PFSK-1 (cell line): ENCODE results near the gene PI4KB.

Source experiments
- FOXP2 ChIP-seq: optimal IDR thresholded peaks from 2 replicates; pipeline ENCODE3; 2011; ENCODE audit warnings: borderline replicate concordance, control low read depth, inconsistent platforms; ENCODE audit not compliant: insufficient read depth; ENCODE audit errors: extremely low read length, extremely low read depth
- POLR2AphosphoS5 ChIP-seq: IDR thresholded peaks from 2 replicates; pipeline ENCODE4 v1.6.1; 2012; ENCODE audit warnings: low read depth, mild to moderate bottlenecking, control low read depth, low read length, moderate library complexity
- REST ChIP-seq, 2 experiments: IDR thresholded peaks; 2 replicates each; pipeline versions ENCODE4 v1.6.1 to v1.8.0; 2011 to 2012; ENCODE audit warnings: low read depth in 2 of 2, low read length in 2 of 2, control low read depth in 1 of 2, inconsistent platforms in 1 of 2, mild to moderate bottlenecking in 1 of 2, moderate library complexity in 1 of 2; ENCODE audit not compliant: insufficient read depth in 1 of 2
- SIN3A ChIP-seq: IDR thresholded peaks from 2 replicates; pipeline ENCODE4 v1.6.1; 2012; ENCODE audit warnings: mild to moderate bottlenecking, low read length, moderate library complexity, borderline replicate concordance; ENCODE audit not compliant: insufficient read depth
- TAF1 ChIP-seq: IDR thresholded peaks from 2 replicates; pipeline ENCODE4 v1.6.1; 2012; ENCODE audit warnings: low read length, control low read depth, borderline replicate concordance; ENCODE audit not compliant: insufficient read depth

Gene PI4KB

GRCh38 chr1:151293093-151293492 is 34.1 kb downstream of the PI4KB start:
- TF ChIP-seq REST (IDR thresholded peaks at IDR 0.05; ENCODE audit: insufficient read depth in 1 of 2, low read depth in 2 of 2, low read length in 2 of 2) (no peak), TAF1 (no peak), POLR2AphosphoS5 (no peak)

GRCh38 chr1:151292207-151293030 is 34.8 kb downstream of the PI4KB start:
- no peak for TF ChIP-seq REST (IDR thresholded peaks at IDR 0.05; ENCODE audit: insufficient read depth in 1 of 2, low read depth in 2 of 2, low read length in 2 of 2)
- no peak for TF ChIP-seq FOXP2
- peak; percentile 40 for TF ChIP-seq POLR2AphosphoS5
- no peak for TF ChIP-seq SIN3A
- no peak for TF ChIP-seq TAF1

- no peak for TF ChIP-seq SIN3A
- TF ChIP-seq TAF1 = no peak
- no peak for TF ChIP-seq FOXP2
- TF ChIP-seq POLR2AphosphoS5 = no peak; the same call in 1 of the 2 replicates
- no peak for TF ChIP-seq REST (IDR thresholded peaks at IDR 0.05; ENCODE audit: insufficient read depth in 1 of 2, low read depth in 2 of 2, low read length in 2 of 2)
Observed at GRCh38 chr1:151290709-151291303, 36.4 kb downstream of the PI4KB start.

GRCh38 chr1:151289991-151290708 is 37.1 kb downstream of the PI4KB start:
- TF ChIP-seq SIN3A (no peak), POLR2AphosphoS5 (no peak; the same call in 1 of the 2 replicates), REST (IDR thresholded peaks at IDR 0.05; ENCODE audit: insufficient read depth in 1 of 2, low read depth in 2 of 2, low read length in 2 of 2) (no peak), TAF1 (no peak), FOXP2 (no peak)
